H9 (cell line): ENCODE data around the gene CXCL8. TPM values are rescaled to one million over a fixed set of nuclear protein-coding genes. Genes with fewer than 3 reads are reported as not detected.

Experiments used
- DNase-seq: peaks from one replicate; pipeline ENCODE4 v3.0.0-alpha.2; 2017
- H2AFZ ChIP-seq: one replicate; pipeline ENCODE4 v1.6.1; 2013; ENCODE audit warnings: mild to moderate bottlenecking, low read length, control low read depth, moderate library complexity
- H2AK5ac ChIP-seq: 2 replicates; pipeline ENCODE4 v1.6.1; 2013; ENCODE audit warnings: low read length, control low read depth, mixed read lengths; ENCODE audit not compliant: insufficient read length
- H2BK120ac ChIP-seq: one replicate; pipeline ENCODE4 v1.6.1; 2013; ENCODE audit warnings: low read depth, mild to moderate bottlenecking, low read length, control low read depth, inconsistent platforms; ENCODE audit not compliant: poor library complexity, severe bottlenecking
- H2BK12ac ChIP-seq: 2 replicates; pipeline ENCODE4 v1.6.1; 2013; ENCODE audit warnings: low read length, control low read depth, mixed read lengths, low read depth; ENCODE audit not compliant: insufficient read length
- H2BK15ac ChIP-seq: 2 replicates; pipeline ENCODE4 v1.6.1; 2013; ENCODE audit warnings: low read depth, low read length, control low read depth
- H2BK20ac ChIP-seq: one replicate; pipeline ENCODE4 v1.6.1; 2013; ENCODE audit warnings: low read depth, mild to moderate bottlenecking, low read length, control low read depth, inconsistent platforms; ENCODE audit not compliant: poor library complexity, severe bottlenecking
- H2BK5ac ChIP-seq: 2 replicates; pipeline ENCODE4 v1.6.1; 2013; ENCODE audit warnings: low read length, control low read depth, mixed read lengths; ENCODE audit not compliant: insufficient read length
- H3K14ac ChIP-seq: 2 replicates; pipeline ENCODE4 v1.6.1; 2013; ENCODE audit warnings: low read length, control low read depth; ENCODE audit not compliant: insufficient read depth
- H3K18ac ChIP-seq: 2 replicates; pipeline ENCODE4 v1.6.1; 2013; ENCODE audit warnings: low read depth, mild to moderate bottlenecking, mixed read lengths, low read length, control low read depth; ENCODE audit not compliant: insufficient read length
- H3K23ac ChIP-seq: 2 replicates; pipeline ENCODE4 v1.6.1; 2013; ENCODE audit warnings: low read length, control low read depth, mixed read lengths, low read depth; ENCODE audit not compliant: insufficient read length
- H3K23me2 ChIP-seq: 2 replicates; pipeline ENCODE4 v1.6.1; 2013; ENCODE audit warnings: low read depth, mild to moderate bottlenecking, mixed read lengths, low read length, control low read depth; ENCODE audit not compliant: insufficient read length, poor library complexity, severe bottlenecking
- H3K27ac ChIP-seq: 2 replicates; pipeline ENCODE4 v1.5.1; 2013; ENCODE audit warnings: low read length, control low read depth, mixed read lengths, low read depth; ENCODE audit not compliant: insufficient read length
- H3K27me3 ChIP-seq: 2 replicates; pipeline ENCODE4 v1.6.1; 2013; ENCODE audit warnings: low read length, control low read depth, inconsistent platforms; ENCODE audit not compliant: insufficient read depth
- H3K4ac ChIP-seq: 2 replicates; pipeline ENCODE4 v1.6.1; 2013; ENCODE audit warnings: low read depth, mild to moderate bottlenecking, control low read depth, inconsistent platforms, low read length, moderate library complexity
- H3K4me1 ChIP-seq: 2 replicates; pipeline ENCODE4 v1.6.1; 2013; ENCODE audit warnings: low read length, control low read depth, inconsistent platforms; ENCODE audit not compliant: insufficient read depth
- H3K4me2 ChIP-seq: 2 replicates; pipeline ENCODE4 v1.6.1; 2013; ENCODE audit warnings: low read length, control low read depth, mixed read lengths; ENCODE audit not compliant: insufficient read length, insufficient read depth
- H3K56ac ChIP-seq: 2 replicates; pipeline ENCODE4 v1.6.1; 2013; ENCODE audit warnings: low read depth, mild to moderate bottlenecking, mixed read lengths, low read length, control low read depth; ENCODE audit not compliant: insufficient read length
- H3K79me1 ChIP-seq: 2 replicates; pipeline ENCODE4 v1.6.1; 2013; ENCODE audit warnings: low read depth, mild to moderate bottlenecking, moderate library complexity, low read length, control low read depth, inconsistent platforms; ENCODE audit not compliant: insufficient read depth, poor library complexity, severe bottlenecking
- H3K79me2 ChIP-seq: 2 replicates; pipeline ENCODE4 v1.6.1; 2013; ENCODE audit warnings: low read length, control low read depth, inconsistent platforms; ENCODE audit not compliant: insufficient read depth
- H3K9ac ChIP-seq: 2 replicates; pipeline ENCODE4 v1.6.1; 2013; ENCODE audit warnings: low read length, control low read depth, mixed read lengths; ENCODE audit not compliant: insufficient read length; ENCODE audit errors: extremely low read depth
- H3K9me3 ChIP-seq: one replicate; pipeline ENCODE4 v1.6.1; 2013; ENCODE audit warnings: low read depth, low read length, inconsistent platforms; ENCODE audit not compliant: control insufficient read depth
- H3T11ph ChIP-seq: one replicate; pipeline ENCODE4 v1.6.1; 2013; ENCODE audit warnings: mild to moderate bottlenecking, low read length, control low read depth, inconsistent platforms
- H4K20me1 ChIP-seq: one replicate; pipeline ENCODE4 v1.6.1; 2013; ENCODE audit not compliant: control insufficient read depth, insufficient read length, insufficient read depth
- H4K5ac ChIP-seq: 2 replicates; pipeline ENCODE4 v1.6.1; 2013; ENCODE audit warnings: low read depth, mild to moderate bottlenecking, mixed read lengths, low read length, control low read depth; ENCODE audit not compliant: insufficient read length
- H4K8ac ChIP-seq: replicated peaks from 2 replicates; pipeline ENCODE4 v1.6.1; 2013; ENCODE audit warnings: low read length, control low read depth, mixed read lengths, low read depth; ENCODE audit not compliant: insufficient read length
- H4K91ac ChIP-seq: 2 replicates; pipeline ENCODE4 v1.6.1; 2013; ENCODE audit warnings: low read depth, mild to moderate bottlenecking, moderate library complexity, mixed read lengths, low read length, control low read depth; ENCODE audit not compliant: insufficient read length
- H3K27ac Mint-ChIP-seq, 3 experiments: 2 replicates in 2 of 3; 3 replicates in 1 of 3; pipeline ENCODE4 v1.8.0; 2020 to 2021; ENCODE audit warnings: mixed read lengths in 3 of 3, mild to moderate bottlenecking in 1 of 3, moderate library complexity in 1 of 3
- H3K27me3 Mint-ChIP-seq: 2 replicates; pipeline ENCODE4 v1.8.0; 2021; ENCODE audit warnings: low read depth, mild to moderate bottlenecking, moderate library complexity, mixed read lengths
- H3K36me3 Mint-ChIP-seq, 3 experiments: 2 replicates in 2 of 3; 3 replicates in 1 of 3; pipeline ENCODE4 v1.8.0; 2020 to 2021; ENCODE audit warnings: low read depth in 3 of 3, mixed read lengths in 3 of 3; ENCODE audit not compliant: insufficient read depth in 1 of 3
- H3K4me1 Mint-ChIP-seq, 2 experiments: 2 replicates each; pipeline ENCODE4 v1.8.0; 2020; ENCODE audit warnings: mixed read lengths in 2 of 2
- H3K4me3 Mint-ChIP-seq, 2 experiments: 2 replicates in 1 of 2; 3 replicates in 1 of 2; pipeline ENCODE4 v1.8.0; 2020 to 2021; ENCODE audit warnings: mild to moderate bottlenecking in 2 of 2, mixed read lengths in 2 of 2, moderate library complexity in 1 of 2
- H3K9me3 Mint-ChIP-seq, 2 experiments: 2 replicates in 1 of 2; 3 replicates in 1 of 2; pipeline ENCODE4 v1.8.0; 2020; ENCODE audit warnings: mild to moderate bottlenecking in 2 of 2, mixed read lengths in 2 of 2, moderate library complexity in 1 of 2
- WGBS: extraction: QIAGEN DNeasy Blood & Tissue Kit; methylation state at CpG from one replicate; pipeline ENCODE4 v1.1.7; 2013; ENCODE audit warnings: missing lambda C conversion rate, low lambda C conversion rate, mixed read lengths; ENCODE audit not compliant: insufficient read length; ENCODE audit errors: extremely low coverage; 5-methylcytosine and 5-hydroxymethylcytosine counted together
- total RNA-seq: library from RNA; stranded (reverse); gene quantifications from 2 replicates; pipeline ENCODE4 v1.2.1, GENCODE V29; 2021
- TF ChIP-seq, protein P1 (sequence below): fragments of 200-600 bp; sonication (generic); conservative IDR thresholded peaks from 3 replicates; pipeline ENCODE4 v1.8.0; 2021; ENCODE audit warnings: antibody characterized with exemption, mild to moderate bottlenecking

CXCL8 gene
- total RNA-seq, 1 experiment from 2014 or later = not detected

- no peaks in the 10 kb centered on the region for H3K79me2 ChIP-seq
- WGBS = no CpG with 5 or more reads among the region's 1 CpG
Measured at GRCh38 chr4:73721909-73722308, 18.5 kb upstream of the CXCL8 start.

More at GRCh38 chr4:73721909-73722308, 18.5 kb upstream of the CXCL8 start:
- Histone ChIP-seq H3K27ac (no peak overlapping the region), H4K20me1 (no peaks in the 10 kb centered on the region), H3K4me1 (no peaks in the 10 kb centered on the region), H2BK5ac (no peak overlapping the region), H3K23me2 (no peaks in the 10 kb centered on the region), H3K4ac (no peak overlapping the region), H2AFZ (no peak overlapping the region), H3K9me3 (no peaks in the 10 kb centered on the region), H3K14ac (no peak overlapping the region), H3K79me1 (no peaks in the 10 kb centered on the region), H3K56ac (no peak overlapping the region), H3K9ac (no peak overlapping the region), H3K23ac (no peak overlapping the region), H2AK5ac (no peak overlapping the region), H2BK12ac (no peak overlapping the region), H3T11ph (no peak overlapping the region), H4K91ac (no peak overlapping the region), H3K27me3 (no peaks in the 10 kb centered on the region), H3K18ac (no peak overlapping the region), H3K4me2 (no peak overlapping the region), H4K5ac (no peak overlapping the region), H2BK20ac (no peak overlapping the region), H2BK120ac (no peak overlapping the region), H4K8ac (no peak overlapping the region), H2BK15ac (no peak overlapping the region)
- Mint-ChIP-seq H3K27ac (no peak overlapping the region), H3K27me3 (no peaks in the 10 kb centered on the region), H3K4me1 (peaks cover 0 to 4% of the 10 kb centered on the region in 2 experiments; a peak in 2 of 4 replicates), H3K9me3 (no peaks in the 10 kb centered on the region), H3K4me3 (no peak overlapping the region), H3K36me3 (no peaks in the 10 kb centered on the region)
- no peak for DNase-seq
- TF ChIP-seq, protein P1, sequence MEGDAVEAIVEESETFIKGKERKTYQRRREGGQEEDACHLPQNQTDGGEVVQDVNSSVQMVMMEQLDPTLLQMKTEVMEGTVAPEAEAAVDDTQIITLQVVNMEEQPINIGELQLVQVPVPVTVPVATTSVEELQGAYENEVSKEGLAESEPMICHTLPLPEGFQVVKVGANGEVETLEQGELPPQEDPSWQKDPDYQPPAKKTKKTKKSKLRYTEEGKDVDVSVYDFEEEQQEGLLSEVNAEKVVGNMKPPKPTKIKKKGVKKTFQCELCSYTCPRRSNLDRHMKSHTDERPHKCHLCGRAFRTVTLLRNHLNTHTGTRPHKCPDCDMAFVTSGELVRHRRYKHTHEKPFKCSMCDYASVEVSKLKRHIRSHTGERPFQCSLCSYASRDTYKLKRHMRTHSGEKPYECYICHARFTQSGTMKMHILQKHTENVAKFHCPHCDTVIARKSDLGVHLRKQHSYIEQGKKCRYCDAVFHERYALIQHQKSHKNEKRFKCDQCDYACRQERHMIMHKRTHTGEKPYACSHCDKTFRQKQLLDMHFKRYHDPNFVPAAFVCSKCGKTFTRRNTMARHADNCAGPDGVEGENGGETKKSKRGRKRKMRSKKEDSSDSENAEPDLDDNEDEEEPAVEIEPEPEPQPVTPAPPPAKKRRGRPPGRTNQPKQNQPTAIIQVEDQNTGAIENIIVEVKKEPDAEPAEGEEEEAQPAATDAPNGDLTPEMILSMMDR = no peak
